Midbrain (tissue), 1 donor: ENCODE results near the gene SNRNP25.
"Not testable (repeated sequence)": the region's sequence is repeated elsewhere in the genome, so short reads cannot be mapped to it uniquely, and the experiment has no call there.

Experiments used
- DNase-seq: peaks from one replicate; lab custom pipeline; 2025; lab: John Stamatoyannopoulos, UW

Gene SNRNP25

GRCh38 chr16:42069-42457 lies 11.6 kb upstream of the SNRNP25 start:
- DNase-seq, result no peak

- no peak for DNase-seq
Observed at GRCh38 chr16:42691-43090, 10.9 kb upstream of the SNRNP25 start.

GRCh38 chr16:43294-43693 lies 10.3 kb upstream of the SNRNP25 start:
- no peak for DNase-seq

GRCh38 chr16:44655-45054 lies 9.0 kb upstream of the SNRNP25 start:
- DNase-seq, result no peak

GRCh38 chr16:45454-45853 lies 8.2 kb upstream of the SNRNP25 start:
- DNase-seq, result no peak

GRCh38 chr16:46510-46909 lies 7.1 kb upstream of the SNRNP25 start:
- DNase-seq, result not testable (repeated sequence)

- DNase-seq, result no peak
Observed at GRCh38 chr16:47234-47633, 6.4 kb upstream of the SNRNP25 start.

GRCh38 chr16:50769-51591 lies 2.6 kb upstream of the SNRNP25 start:
- DNase-seq, result no peak

GRCh38 chr16:54237-54581 lies 581 bp downstream of the SNRNP25 start:
- no peak for DNase-seq

GRCh38 chr16:55571-56136 lies 2.0 kb downstream of the SNRNP25 start:
- DNase-seq, result no peak

GRCh38 chr16:56231-56927 lies 2.8 kb downstream of the SNRNP25 start:
- no peak for DNase-seq

- DNase-seq, result no peak
Observed at GRCh38 chr16:57711-58110, 4.1 kb downstream of the SNRNP25 start.

- DNase-seq, result no peak
Observed at GRCh38 chr16:58491-59439, 5.1 kb downstream of the SNRNP25 start.

GRCh38 chr16:59440-60059 lies 5.9 kb downstream of the SNRNP25 start:
- no peak for DNase-seq

GRCh38 chr16:60166-60565 lies 6.5 kb downstream of the SNRNP25 start:
- no peak for DNase-seq

- no peak for DNase-seq
Observed at GRCh38 chr16:60929-61878, 7.6 kb downstream of the SNRNP25 start.

GRCh38 chr16:61879-62281 lies 8.3 kb downstream of the SNRNP25 start:
- DNase-seq, result no peak

GRCh38 chr16:62283-62967 lies 8.8 kb downstream of the SNRNP25 start:
- DNase-seq, result no peak

GRCh38 chr16:62968-63391 lies 9.4 kb downstream of the SNRNP25 start:
- no peak for DNase-seq

- DNase-seq, result no peak
Observed at GRCh38 chr16:63466-63865, 9.8 kb downstream of the SNRNP25 start.
